HCT116 (cell line): Measurements from ENCODE around the gene POLR3G. TPM values are rescaled to one million over a fixed set of nuclear protein-coding genes. Genes with fewer than 3 reads are reported as not detected.

Experiments
- ATAC-seq: fragments of 200-7000 bp; cut with Tn5 transposase; 2 replicates; pipeline ENCODE4 v1.9.1; 2020; ENCODE audit warnings: mild to moderate bottlenecking, moderate library complexity
- BruUV-seq: library from RNA; stranded (reverse); fragments of 400-500 nt; replicated peaks from 2 replicates; lab custom pipeline; 2021; lab: Mats Ljungman, UMichigan
- CTCF ChIA-PET: fragments of 300-600 bp; sonication (Branson Sonifier 250); formaldehyde crosslinking; loops from one replicate; lab custom pipeline; 2021; ENCODE audit warnings: antibody characterized with exemption; lab: Charles Lee
- POLR2A ChIA-PET: fragments of 300-600, 350-600 bp; sonication (Branson Sonifier 250); formaldehyde crosslinking; loops from one replicate; lab custom pipeline; 2021; ENCODE audit warnings: antibody characterized with exemption; lab: Charles Lee
- RAD21 ChIA-PET, 2 experiments: fragments of 300-600 bp; sonication (Branson Sonifier 250); formaldehyde crosslinking; loops; one replicate each; lab custom pipeline; 2023; ENCODE audit warnings: low total read pairs in 2 of 2; ENCODE audit not compliant: uncharacterized antibody in 2 of 2, unreplicated experiment in 2 of 2, low non-redundant PET in 1 of 2; lab: Charles Lee
- DNase-seq: peaks from one replicate; pipeline ENCODE4 v3.0.0-alpha.2; 2010; ENCODE audit warnings: low read depth, low spot score
- H2AFZ ChIP-seq: fragments of 200-600 bp; shearing (Covaris generic), sonication (generic); 2 replicates; pipeline ENCODE4 v1.6.1; 2017; ENCODE audit warnings: low read depth, mixed run types, mixed read lengths, antibody characterized with exemption, low read length; ENCODE audit not compliant: poor library complexity, severe bottlenecking
- H3K27ac ChIP-seq: 2 replicates; pipeline ENCODE4 v1.5.1; 2012; ENCODE audit warnings: low read depth, low read length
- H3K27me3 ChIP-seq: fragments of 200-600 bp; sonication (generic); 2 replicates; pipeline ENCODE4 v1.6.1; 2016; ENCODE audit warnings: mixed run types, low read length, mixed read lengths; ENCODE audit not compliant: insufficient read depth
- H3K36me3 ChIP-seq, 2 experiments: fragments of 200-500 bp in 1 of 2; fragments of 200-600 bp in 1 of 2; sonication (Bioruptor generic) in 1 of 2; sonication (generic) in 1 of 2; 2 replicates each; pipeline versions ENCODE4 v1.5.1 to v1.6.1; 2014 to 2016; ENCODE audit warnings: low read length in 2 of 2, inconsistent platforms in 1 of 2, mixed read lengths in 1 of 2, mixed run types in 1 of 2; ENCODE audit not compliant: insufficient read depth in 2 of 2, control insufficient read depth in 1 of 2
- H3K4me1 ChIP-seq, 2 experiments: fragments of 200-600 bp in 1 of 2; sonication (generic) in 1 of 2; 2 replicates each; pipeline versions ENCODE4 v1.5.1 to v1.6.1; 2012 to 2017; ENCODE audit warnings: low read length in 2 of 2, inconsistent platforms in 1 of 2, mild to moderate bottlenecking in 1 of 2, mixed read lengths in 1 of 2, mixed run types in 1 of 2, moderate library complexity in 1 of 2; ENCODE audit not compliant: insufficient read depth in 2 of 2, control insufficient read depth in 1 of 2
- H3K4me2 ChIP-seq: fragments of 200-600 bp; sonication (generic); 2 replicates; pipeline ENCODE4 v1.6.1; 2017; ENCODE audit warnings: mixed run types, low read length, mixed read lengths
- H3K4me3 ChIP-seq, 2 experiments: fragments of 200-600 bp in 1 of 2; sonication (generic) in 1 of 2; replicated peaks in 1 of 2; 2 replicates each; pipeline ENCODE4 v1.5.1; 2011 to 2016; ENCODE audit warnings: low read length in 2 of 2, control low read depth in 1 of 2, low read depth in 1 of 2, mild to moderate bottlenecking in 1 of 2, mixed read lengths in 1 of 2, mixed run types in 1 of 2
- H3K79me2 ChIP-seq: fragments of 200-600 bp; sonication (generic); 2 replicates; pipeline ENCODE4 v1.6.1; 2017; ENCODE audit warnings: mild to moderate bottlenecking, mixed run types, low read length, moderate library complexity, mixed read lengths; ENCODE audit not compliant: insufficient read depth
- H3K9ac ChIP-seq: fragments of 200-600 bp; sonication (generic); 2 replicates; pipeline ENCODE4 v1.6.1; 2016; ENCODE audit warnings: low read length, mixed read lengths
- H3K9me2 ChIP-seq: fragments of 200-600 bp; sonication (generic), shearing (Covaris generic); 2 replicates; pipeline ENCODE4 v1.6.1; 2017; ENCODE audit warnings: mixed run types, mild to moderate bottlenecking, moderate library complexity; ENCODE audit not compliant: insufficient read depth
- H3K9me3 ChIP-seq, 2 experiments: fragments of 200-500 bp in 1 of 2; fragments of 200-600 bp in 1 of 2; sonication (Bioruptor generic) in 1 of 2; sonication (generic) in 1 of 2; 2 replicates each; pipeline ENCODE4 v1.6.1; 2014 to 2017; ENCODE audit warnings: low read length in 2 of 2, mixed read lengths in 2 of 2, inconsistent platforms in 1 of 2, low read depth in 1 of 2, mild to moderate bottlenecking in 1 of 2, mixed run types in 1 of 2, moderate library complexity in 1 of 2; ENCODE audit not compliant: control insufficient read depth in 1 of 2, insufficient read depth in 1 of 2
- H4K20me1 ChIP-seq: fragments of 200-600 bp; sonication (generic), shearing (Covaris generic); 2 replicates; pipeline ENCODE4 v1.6.1; 2017; ENCODE audit warnings: mixed run types, mild to moderate bottlenecking, moderate library complexity; ENCODE audit not compliant: insufficient read depth
- ATF3 ChIP-seq: IDR thresholded peaks from 2 replicates; pipeline ENCODE4 v1.6.1; 2012
- CBX3 ChIP-seq: IDR thresholded peaks from 2 replicates; pipeline ENCODE4 v1.6.1; 2012; ENCODE audit warnings: low read depth
- CTCF ChIP-seq, 3 experiments: fragments of 200-600 bp in 1 of 3; sonication (generic) in 1 of 3; IDR thresholded peaks in 2 of 3; conservative IDR thresholded peaks in 1 of 3; 2 replicates each; pipeline ENCODE4 v1.5.1; 2012 to 2017; ENCODE audit warnings: low read depth in 2 of 3, low read length in 2 of 3, antibody characterized with exemption in 1 of 3, borderline replicate concordance in 1 of 3, control low read depth in 1 of 3, mild to moderate bottlenecking in 1 of 3, mixed read lengths in 1 of 3, mixed run types in 1 of 3, moderate library complexity in 1 of 3; ENCODE audit not compliant: insufficient read depth in 1 of 3
- EZH2 ChIP-seq: fragments of 200-600 bp; sonication (generic); IDR thresholded peaks from 2 replicates; pipeline ENCODE4 v1.6.1; 2017; ENCODE audit warnings: antibody characterized with exemption, mixed run types
- EZH2phosphoT487 ChIP-seq: fragments of 200-600 bp; IDR thresholded peaks from 2 replicates; pipeline ENCODE4 v1.6.1; 2018; ENCODE audit warnings: antibody characterized with exemption, borderline replicate concordance
- JUND ChIP-seq: IDR thresholded peaks from 2 replicates; pipeline ENCODE4 v1.6.1; 2012
- MAX ChIP-seq: IDR thresholded peaks from 2 replicates; pipeline ENCODE4 v1.6.1; 2012
- POLR2A ChIP-seq: IDR thresholded peaks from 2 replicates; pipeline ENCODE4 v1.7.0; 2011; ENCODE audit warnings: borderline replicate concordance; ENCODE audit not compliant: insufficient read depth, insufficient read length; ENCODE audit errors: extremely low read depth
- POLR2AphosphoS5 ChIP-seq: IDR thresholded peaks from 2 replicates; pipeline ENCODE4 v1.6.1; 2011; ENCODE audit warnings: mild to moderate bottlenecking, low read depth, low read length, moderate library complexity
- RAD21 ChIP-seq: IDR thresholded peaks from 2 replicates; pipeline ENCODE4 v1.6.1; 2012; ENCODE audit warnings: low read depth, mild to moderate bottlenecking
- REST ChIP-seq: IDR thresholded peaks from 2 replicates; pipeline ENCODE4 v1.6.1; 2012; ENCODE audit warnings: low read depth
- SP1 ChIP-seq: IDR thresholded peaks from 2 replicates; pipeline ENCODE4 v1.6.1; 2012; ENCODE audit warnings: low read depth
- SRF ChIP-seq: IDR thresholded peaks from 2 replicates; pipeline ENCODE4 v1.6.1; 2012; ENCODE audit warnings: low read depth
- TCF7L2 ChIP-seq: IDR thresholded peaks from 2 replicates; pipeline ENCODE4 v1.7.0; 2011; ENCODE audit warnings: borderline replicate concordance, inconsistent platforms; ENCODE audit not compliant: insufficient read depth, insufficient read length; ENCODE audit errors: extremely low read depth
- YY1 ChIP-seq: IDR thresholded peaks from 2 replicates; pipeline ENCODE4 v1.6.1; 2011; ENCODE audit warnings: low read length, low read depth, moderate library complexity, mild to moderate bottlenecking; ENCODE audit not compliant: insufficient replicate concordance; ENCODE audit errors: extremely low read depth
- ZBTB33 ChIP-seq: IDR thresholded peaks from 2 replicates; pipeline ENCODE4 v1.6.1; 2011; ENCODE audit warnings: mild to moderate bottlenecking, low read length, moderate library complexity; ENCODE audit not compliant: insufficient replicate concordance; ENCODE audit errors: extremely low read depth
- ZFX ChIP-seq: fragments of 450-650 bp; IDR thresholded peaks from 2 replicates; pipeline ENCODE4 v1.6.1; 2017
- intact Hi-C: fragments of 100-400 bp; cut with micrococcal nuclease; formaldehyde crosslinking; loops from 2 replicates; pipeline ENCODE4 v1.10.0; 2022
- total RNA-seq: library from RNA; stranded (reverse); gene quantifications from one replicate; pipeline ENCODE4 v1.2.1, GENCODE V29; 2021; ENCODE audit not compliant: unreplicated experiment

The POLR3G gene
- total RNA-seq, 1 experiment from 2014 or later = 44.8 TPM

GRCh38 chr5:90547072-90547536 is 72.4 kb downstream of the POLR3G start:
- ChIA-PET POLR2A (interaction anchor here (0.7 kb wide), 2 partner anchors 10 to 138 kb away, joined by 3 read pairs; partner anchors contain the start of gene CETN3), CTCF (no interaction called here), RAD21 (no interaction called here)
- TF ChIP-seq EZH2phosphoT487 = no peak
- no peak for TF ChIP-seq CTCF (IDR thresholded peaks at IDR 0.05 in 2 of 3, conservative IDR thresholded peaks at IDR 0.05 in 1 of 3; ENCODE audit: borderline replicate concordance in 1 of 3, insufficient read depth in 1 of 3, low read depth in 2 of 3, low read length in 2 of 3)
- TF ChIP-seq JUND = no peak
- no peak for TF ChIP-seq ATF3
- TF ChIP-seq YY1 = no peak
- no peak for TF ChIP-seq SRF
- no peak for TF ChIP-seq REST
- no peak for TF ChIP-seq ZBTB33
- TF ChIP-seq SP1 = no peak
- no peak for TF ChIP-seq MAX
- TF ChIP-seq EZH2 = no peak
- no peak for TF ChIP-seq POLR2A
- no peak for TF ChIP-seq TCF7L2
- no peak for TF ChIP-seq RAD21
- no peak for TF ChIP-seq POLR2AphosphoS5
- TF ChIP-seq CBX3 = no peak
- TF ChIP-seq ZFX = no peak
- H3K4me2 ChIP-seq = no peak overlapping the region
- no TSS peak for BruUV-seq
- H3K9ac ChIP-seq = no peak overlapping the region
- no peaks in the 10 kb centered on the region for H3K79me2 ChIP-seq
- peaks cover 0 to 8% of the 10 kb centered on the region in 2 experiments; a peak in 2 of 4 replicates for H3K4me1 ChIP-seq
- no peaks in the 10 kb centered on the region for H4K20me1 ChIP-seq
- H2AFZ ChIP-seq = no peak overlapping the region
- H3K36me3 ChIP-seq = no peaks in the 10 kb centered on the region
- no peak for DNase-seq
- H3K9me2 ChIP-seq = no peaks in the 10 kb centered on the region
- H3K9me3 ChIP-seq = no peaks in the 10 kb centered on the region
- no peak overlapping the region for H3K4me3 ChIP-seq
- ATAC-seq = no peak
- intact Hi-C loops = no loop called here
- H3K27ac ChIP-seq = no peak overlapping the region
- H3K27me3 ChIP-seq = no peaks in the 10 kb centered on the region
